NCI-H526 treated with DMSO at 0.1 percent for 48 hours (cell line): Measurements from ENCODE around the gene BTF3L4.
A peak's percentile ranks its signal among the peaks of the same experiment; 100 is the strongest.

Experiments used
- DNase-seq: peaks from one replicate; lab custom pipeline; 2025; lab: John Stamatoyannopoulos, UW

The BTF3L4 gene

GRCh38 chr1:52123622-52124021 is 67.5 kb downstream of the BTF3L4 start:
- no peak for DNase-seq

- DNase-seq = no peak
Measured at GRCh38 chr1:52125736-52126359, 69.8 kb downstream of the BTF3L4 start.

GRCh38 chr1:52127181-52128180 is 71.4 kb downstream of the BTF3L4 start:
- peak; percentile 11 for DNase-seq

- DNase-seq = no peak
Measured at GRCh38 chr1:52139817-52140540, 83.9 kb downstream of the BTF3L4 start.
